Colon (tissue), 2 donors: ENCODE measurements around the gene GDF2.

Experiments
- FAIRE-seq: peaks from 2 replicates; lab custom pipeline; 2012; peaks lifted over from hg19 to GRCh38; lab: Jason Lieb, UNC
- donor health status: control.
- donor health status: control.

The GDF2 gene

DNA sequence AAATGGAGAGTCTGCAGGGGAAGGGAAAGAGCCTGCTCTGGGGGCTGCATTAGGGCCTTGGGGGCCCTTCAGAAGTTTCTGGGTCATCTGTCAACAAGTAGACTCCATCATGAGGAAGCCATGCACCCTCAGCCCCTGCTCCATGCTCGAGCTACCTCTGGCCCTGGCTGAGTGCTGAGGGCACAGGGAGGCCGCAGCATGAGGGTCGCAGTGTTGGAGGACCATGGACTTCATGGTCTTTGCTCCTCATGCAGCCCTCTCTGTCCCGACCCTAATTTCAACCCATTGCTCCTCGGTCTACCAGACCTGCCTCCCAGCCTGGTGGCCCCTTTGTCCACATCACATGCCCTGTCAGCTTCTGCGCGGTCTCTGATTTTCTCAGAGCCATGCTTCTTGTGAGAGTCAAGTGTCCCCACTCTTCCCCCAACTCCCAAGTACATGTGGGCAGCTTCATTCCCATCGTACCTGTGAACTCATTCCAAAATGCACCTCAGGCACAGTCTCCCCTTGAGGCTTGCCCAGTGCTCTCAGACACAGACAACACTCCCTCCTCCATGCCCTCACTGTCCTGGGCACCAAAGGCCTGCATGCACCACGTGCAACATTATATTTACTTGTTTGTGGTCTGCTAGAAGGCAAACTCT is 47.1 kb downstream of the GDF2 start:
- FAIRE-seq, result no peak

DNA sequence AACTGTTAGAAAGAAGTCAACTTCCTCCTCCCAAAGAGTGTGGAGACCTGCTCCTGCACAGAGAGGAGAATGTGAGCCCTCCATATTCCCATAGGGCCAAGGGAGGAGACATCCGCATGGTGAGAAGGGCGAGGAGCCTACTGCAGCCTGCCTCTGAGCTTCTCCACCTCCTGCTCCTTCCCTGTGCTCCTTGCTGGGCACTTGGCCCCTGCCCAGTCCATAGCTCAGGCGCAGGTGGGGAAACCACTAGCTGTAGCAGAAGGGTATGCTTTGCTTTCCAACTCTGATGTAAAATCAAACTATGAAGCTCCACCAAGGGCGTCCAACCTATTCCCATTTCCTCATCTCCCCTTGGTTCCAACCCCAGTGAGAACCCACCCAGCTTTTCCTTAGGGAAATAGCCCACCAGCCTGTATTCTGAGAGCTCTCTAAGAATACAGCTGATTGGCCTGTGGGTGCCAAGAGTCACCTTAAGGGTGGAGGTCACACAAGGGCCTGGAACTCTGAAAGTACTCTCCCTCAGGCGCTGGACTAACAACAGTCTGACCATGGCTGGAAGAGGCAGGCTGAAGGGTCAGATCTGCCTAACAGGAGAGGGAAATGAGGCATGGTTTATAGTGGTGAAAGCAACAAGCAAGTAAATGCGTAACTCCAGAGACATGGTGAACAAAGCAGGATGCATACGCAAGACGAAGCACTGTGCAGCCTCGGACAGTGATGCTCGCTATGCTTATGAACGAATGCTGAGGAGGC is 47.9 kb downstream of the GDF2 start:
- no peak for FAIRE-seq

DNA sequence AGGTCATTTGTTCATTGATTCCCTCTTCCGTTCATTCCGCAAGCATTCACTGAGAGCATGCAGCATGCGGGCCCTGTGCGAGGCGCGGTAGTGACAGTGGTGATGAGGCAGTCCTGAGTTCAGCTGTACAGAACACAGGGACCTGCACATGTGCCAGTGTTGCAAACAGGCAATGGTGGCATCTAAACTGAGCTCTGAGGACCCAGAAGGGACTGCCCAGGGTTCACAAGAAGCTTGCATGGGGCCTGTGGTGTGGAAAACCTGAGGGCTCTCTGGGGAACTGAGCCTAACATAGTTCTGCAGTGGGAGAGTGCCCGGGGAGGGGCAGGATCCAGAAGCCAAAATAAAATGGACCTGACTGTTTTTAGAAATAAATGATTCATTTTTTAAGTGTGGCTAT is 48.6 kb downstream of the GDF2 start:
- no peak for FAIRE-seq

DNA sequence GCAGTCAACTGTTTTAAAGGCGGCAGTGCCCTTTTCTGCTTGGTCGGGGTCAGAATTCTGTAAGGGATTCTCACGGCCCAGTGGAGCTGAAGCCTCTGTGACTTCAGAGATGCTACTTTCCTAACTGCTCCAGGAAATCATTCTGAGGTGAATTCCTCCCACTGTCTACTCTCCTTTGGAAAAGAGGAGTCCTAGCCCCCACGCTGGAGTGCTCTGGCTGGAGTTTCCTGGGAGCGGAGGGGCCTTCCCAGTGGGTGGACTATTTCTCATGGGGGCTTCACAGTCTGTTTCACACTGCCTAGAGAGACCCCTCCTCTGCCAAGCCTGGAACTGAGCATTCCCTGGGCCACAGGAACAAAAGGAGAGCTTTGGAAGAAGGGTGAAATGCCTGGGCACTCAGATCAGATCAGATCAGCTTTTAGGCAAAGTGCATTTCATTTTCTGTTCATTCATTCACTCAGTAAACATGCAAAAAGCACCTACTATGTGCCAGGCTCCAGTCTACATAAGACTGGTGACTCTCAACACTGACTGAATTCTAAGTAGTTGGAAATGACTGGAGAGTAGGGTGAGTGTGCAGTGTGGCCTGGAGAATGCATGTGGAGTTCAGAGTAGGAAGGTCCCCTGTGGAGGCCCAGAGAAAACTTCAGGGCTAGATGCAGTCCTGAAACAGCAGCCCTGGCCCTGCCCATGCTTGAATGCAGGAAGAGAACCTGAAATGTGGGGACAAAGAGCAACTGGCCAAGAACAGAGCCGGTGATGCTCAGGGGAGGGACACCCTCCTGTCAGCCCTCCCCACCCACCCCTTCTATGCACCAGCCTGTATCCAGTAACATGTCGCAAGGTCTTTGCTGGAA is 49.6 kb downstream of the GDF2 start:
- FAIRE-seq, result no peak

DNA sequence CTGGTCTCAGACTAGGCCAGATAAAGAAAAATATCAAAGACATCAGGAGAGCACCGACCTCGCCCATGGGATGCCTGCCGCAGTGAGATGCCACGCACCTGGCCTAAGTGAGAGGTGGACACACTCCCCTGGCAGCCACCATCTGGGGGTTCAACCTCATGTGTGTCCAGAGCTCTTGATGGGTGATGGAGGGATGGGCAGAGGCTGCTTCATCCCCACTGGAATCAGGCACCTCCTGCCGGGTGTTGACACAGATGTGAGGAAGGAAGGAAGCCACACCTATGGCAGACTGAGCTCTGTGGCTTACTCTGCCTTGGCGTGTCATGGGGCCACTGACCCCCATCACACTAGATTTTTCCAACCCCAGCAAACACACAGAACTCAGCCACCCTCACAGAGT is 50.5 kb downstream of the GDF2 start:
- no peak for FAIRE-seq

DNA sequence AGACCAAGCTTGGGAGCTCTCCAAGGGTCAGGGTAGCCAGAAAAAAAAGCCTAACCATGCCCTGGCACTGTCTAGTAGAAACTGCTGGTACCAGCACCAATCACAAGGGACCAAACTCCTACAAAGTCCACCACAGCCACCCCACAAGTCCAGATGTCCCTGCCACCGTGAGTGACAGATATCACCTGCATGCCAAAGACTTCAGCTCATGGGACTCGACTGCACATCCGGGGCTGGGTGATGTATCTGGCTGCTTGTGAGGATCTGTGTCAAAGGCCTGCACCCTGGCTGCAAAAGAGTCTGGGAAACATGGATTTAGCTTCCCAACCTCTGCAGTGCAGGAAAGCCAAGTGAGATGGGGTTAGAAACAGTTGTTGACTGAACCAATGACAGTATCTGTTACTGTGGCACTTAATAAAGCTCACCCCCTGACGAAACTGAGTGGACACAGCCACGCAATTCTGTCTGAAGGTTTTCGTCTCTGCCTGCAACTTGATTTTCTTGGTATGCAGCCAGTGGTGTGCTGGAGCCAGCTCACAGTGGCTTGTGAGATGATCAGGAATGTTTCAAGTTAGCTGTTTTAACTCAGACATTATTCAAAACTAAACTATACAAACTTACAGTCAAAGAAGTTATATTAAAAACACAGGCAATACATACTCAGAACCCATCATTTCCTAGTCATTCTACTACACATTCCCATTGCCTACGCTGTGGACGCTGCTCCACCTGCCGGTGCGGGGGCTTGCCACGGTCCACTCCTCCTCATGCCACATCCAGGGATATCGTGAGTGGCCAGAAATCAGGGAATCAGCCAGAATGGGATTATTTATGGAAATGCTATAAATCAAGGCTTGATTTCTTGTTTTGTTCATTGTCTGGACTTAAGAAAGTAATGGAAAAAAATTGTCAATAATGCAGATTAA is 52.6 kb downstream of the GDF2 start:
- no peak for FAIRE-seq

DNA sequence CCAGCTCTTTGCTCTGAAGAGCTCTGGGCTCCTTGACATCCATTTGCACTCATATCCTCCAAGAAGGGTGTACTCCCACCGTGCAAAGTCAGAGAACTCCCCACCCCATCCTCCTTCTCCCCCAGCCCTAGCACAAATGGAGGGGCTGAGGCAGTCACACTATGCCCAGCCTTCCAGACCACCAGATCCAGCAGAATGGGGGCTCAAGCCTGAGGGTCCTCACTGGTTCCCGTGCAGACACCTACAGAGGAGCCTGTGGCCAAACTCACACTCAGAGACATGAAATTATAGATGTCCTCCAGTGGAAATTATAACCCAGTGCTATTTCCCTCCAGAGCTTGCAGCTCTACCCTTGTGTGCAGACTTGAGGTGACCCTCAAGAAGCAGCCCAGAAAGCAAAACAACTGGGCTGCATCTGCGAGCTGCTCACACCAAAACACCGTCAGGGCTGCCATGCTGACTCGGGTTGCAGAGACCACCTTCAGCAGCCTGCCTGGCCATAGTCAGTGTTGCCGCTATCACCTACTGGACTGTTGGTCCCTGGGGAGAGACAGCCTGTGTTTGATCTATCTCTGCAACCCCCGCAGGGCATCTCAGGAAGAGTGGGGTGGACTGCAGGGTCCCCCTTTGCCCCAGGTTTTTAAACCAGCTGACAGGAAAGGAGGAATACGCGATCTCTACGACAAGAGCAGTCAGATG is 54.4 kb downstream of the GDF2 start:
- FAIRE-seq, result no peak
